Stimulated activated naive CD8-positive, alpha-beta T cell treated with anti-CD3 and anti-CD28 coated beads, Interleukin-15, amount 100 ng/mL, for 72 hours (primary cell): ENCODE data around the gene GRK7.
"Not testable (repeated sequence)": the region's sequence is repeated elsewhere in the genome, so short reads cannot be mapped to it uniquely, and the experiment has no call there.

Experiments used
- ATAC-seq: fragments of 150-1000 bp; cut with Tn5 transposase; 2 replicates; pipeline ENCODE4 v1.10.0; 2021; ENCODE audit warnings: mild to moderate bottlenecking, moderate library complexity
- DNase-seq, 2 donors: peaks; one replicate each; pipeline ENCODE4 v3.0.0; 2021 to 2022
- H3K27ac Mint-ChIP-seq, 2 donors: one replicate each; pipeline ENCODE4 v1.8.0; 2022; ENCODE audit warnings: mild to moderate bottlenecking in 2 of 2, mixed read lengths in 2 of 2, moderate library complexity in 2 of 2
- H3K27me3 Mint-ChIP-seq: one replicate; pipeline ENCODE4 v1.8.0; 2022; ENCODE audit warnings: mixed read lengths
- H3K4me1 Mint-ChIP-seq: one replicate; pipeline ENCODE4 v1.8.0; 2022; ENCODE audit warnings: mild to moderate bottlenecking, mixed read lengths
- H3K4me3 Mint-ChIP-seq, 2 donors: one replicate each; pipeline ENCODE4 v1.8.0; 2022; ENCODE audit warnings: mild to moderate bottlenecking in 2 of 2, mixed read lengths in 2 of 2, moderate library complexity in 1 of 2
- H3K9me3 Mint-ChIP-seq, 2 donors: one replicate each; pipeline ENCODE4 v1.8.0; 2022; ENCODE audit warnings: mixed read lengths in 2 of 2

Gene GRK7

DNA sequence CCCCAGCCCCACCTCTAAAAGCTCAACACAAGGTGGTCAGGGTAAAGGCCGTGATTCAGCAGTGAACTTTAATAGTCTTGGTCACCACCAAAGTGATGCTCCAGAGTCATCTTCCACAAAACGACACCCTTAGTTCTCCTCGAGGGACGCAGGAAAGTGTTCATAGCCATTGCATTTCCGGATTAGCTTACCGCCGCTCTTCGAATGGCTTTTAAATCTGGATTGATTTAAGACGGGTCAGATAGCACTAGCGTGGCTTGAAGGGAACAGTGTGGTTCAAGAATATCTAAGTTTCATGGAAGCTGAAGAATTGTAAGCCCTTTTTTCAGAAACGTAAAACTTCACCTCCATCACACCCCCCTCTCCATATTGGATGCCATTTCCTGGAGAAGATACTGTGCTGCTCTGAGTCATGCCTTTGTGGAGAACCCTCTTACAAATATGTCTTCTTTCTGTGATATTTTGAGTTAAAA is 24.3 kb upstream of the GRK7 start:
- Mint-ChIP-seq H3K27ac (peak overlapping the region; percentile 100), H3K4me3 (peak overlapping the region; percentile 98 to 100), H3K9me3 (no peaks in the 10 kb centered on the region), H3K4me1 (peaks cover 41% of the 10 kb centered on the region), H3K27me3 (no peaks in the 10 kb centered on the region)
- DNase-seq (no peak), ATAC-seq (no peak)

- no peaks in the 10 kb centered on the region for H3K9me3 Mint-ChIP-seq
- H3K27me3 Mint-ChIP-seq = no peaks in the 10 kb centered on the region
- DNase-seq (no peak), ATAC-seq (no peak)
- H3K27ac Mint-ChIP-seq = peak overlapping the region; percentile 40 to 100
- peaks cover 49% of the 10 kb centered on the region for H3K4me1 Mint-ChIP-seq
- H3K4me3 Mint-ChIP-seq = peak overlapping the region; percentile 98 to 100
These were observed 23.5 kb upstream of the GRK7 start for GRCh38 chr3:141739731-141740130.

DNA sequence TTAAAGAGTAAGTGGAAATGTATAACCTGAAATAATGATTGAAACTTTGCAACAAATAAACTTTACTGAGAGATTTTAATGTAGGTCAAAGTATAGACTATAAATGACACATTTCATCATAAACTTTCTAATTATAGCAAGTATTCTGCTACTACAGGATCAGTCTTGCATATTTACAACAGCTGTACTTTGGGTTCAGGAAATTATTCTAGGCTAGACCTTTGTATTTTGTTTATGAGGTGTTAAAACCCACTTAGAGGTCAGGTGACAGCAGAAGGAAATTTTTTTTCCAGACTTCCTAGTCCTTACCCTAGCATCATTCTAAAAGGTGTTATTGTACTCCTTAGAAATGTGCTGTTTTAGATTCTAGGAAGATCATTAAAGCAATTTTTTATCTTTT is 22.9 kb upstream of the GRK7 start:
- H3K27me3 Mint-ChIP-seq = no peaks in the 10 kb centered on the region
- no peak for ATAC-seq
- H3K27ac Mint-ChIP-seq = no peak overlapping the region
- peak overlapping the region; percentile 98 to 100 for H3K4me3 Mint-ChIP-seq
- peaks cover 51% of the 10 kb centered on the region for H3K4me1 Mint-ChIP-seq
- H3K9me3 Mint-ChIP-seq = no peaks in the 10 kb centered on the region
- no peak for DNase-seq

- Mint-ChIP-seq H3K27me3 (no peaks in the 10 kb centered on the region), H3K4me1 (peaks cover 55% of the 10 kb centered on the region), H3K9me3 (no peaks in the 10 kb centered on the region), H3K27ac (no peak overlapping the region), H3K4me3 (no peak overlapping the region)
- DNase-seq (no peak), ATAC-seq (no peak)
These were observed 19.9 kb upstream of the GRK7 start for GRCh38 chr3:141743305-141743704.

DNA sequence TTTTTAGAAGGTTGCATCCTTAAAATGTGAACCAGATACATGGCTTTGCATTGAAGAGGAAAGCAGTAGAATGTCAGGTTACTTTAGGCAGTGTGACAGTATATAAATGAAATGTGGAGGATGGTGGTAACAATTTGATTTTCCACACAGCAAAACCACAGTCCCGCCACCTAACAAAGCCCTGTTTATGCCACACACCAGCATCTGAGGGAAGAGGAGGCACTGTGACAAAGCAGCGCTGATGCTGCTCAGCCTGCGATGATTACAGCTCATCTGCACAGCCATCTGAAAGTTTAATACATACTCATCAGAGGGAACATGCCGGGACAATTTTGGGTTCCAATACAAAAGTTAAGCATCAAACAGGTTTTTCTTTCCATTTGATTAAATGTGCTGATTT is 16.2 kb upstream of the GRK7 start:
- H3K4me3 Mint-ChIP-seq = no peak overlapping the region
- H3K27ac Mint-ChIP-seq = peak overlapping the region in 1 of 2 donors; percentile 71
- DNase-seq (no peak), ATAC-seq (no peak)
- peaks cover 30% of the 10 kb centered on the region for H3K4me1 Mint-ChIP-seq
- H3K27me3 Mint-ChIP-seq = no peaks in the 10 kb centered on the region
- H3K9me3 Mint-ChIP-seq = no peaks in the 10 kb centered on the region

- H3K27me3 Mint-ChIP-seq = no peaks in the 10 kb centered on the region
- no peaks in the 10 kb centered on the region for H3K9me3 Mint-ChIP-seq
- ATAC-seq = no peak
- DNase-seq = no peak
- no peaks in the 10 kb centered on the region for H3K4me1 Mint-ChIP-seq
- no peak overlapping the region for H3K27ac Mint-ChIP-seq
- no peak overlapping the region for H3K4me3 Mint-ChIP-seq
These were observed 9.8 kb upstream of the GRK7 start for GRCh38 chr3:141753399-141753798.

GRCh38 chr3:141754032-141754431 is 9.2 kb upstream of the GRK7 start:
- H3K27me3 Mint-ChIP-seq = no peaks in the 10 kb centered on the region
- H3K4me3 Mint-ChIP-seq = no peak overlapping the region
- no peaks in the 10 kb centered on the region for H3K9me3 Mint-ChIP-seq
- no peak overlapping the region for H3K27ac Mint-ChIP-seq
- ATAC-seq (no peak), DNase-seq (no peak)
- H3K4me1 Mint-ChIP-seq = no peaks in the 10 kb centered on the region

DNA sequence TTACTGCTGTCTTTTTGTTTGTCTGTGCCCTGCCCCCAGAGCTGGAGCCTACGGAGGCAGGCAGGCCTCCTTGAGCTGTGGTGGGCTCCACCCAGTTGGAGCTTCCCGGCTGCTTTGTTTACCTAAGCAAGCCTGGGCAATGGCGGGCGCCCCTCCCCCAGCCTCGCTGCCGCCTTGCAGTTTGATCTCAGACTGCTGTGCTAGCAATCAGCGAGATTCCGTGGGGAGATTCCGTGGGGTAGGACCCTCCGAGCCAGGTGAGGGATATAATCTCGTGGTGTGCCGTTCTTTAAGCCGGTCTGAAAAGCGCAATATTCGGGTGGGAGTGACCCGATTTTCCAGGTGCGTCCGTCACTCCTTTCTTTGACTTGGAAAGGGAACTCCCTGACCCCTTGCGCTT is 656 bp upstream of the GRK7 start:
- H3K4me3 Mint-ChIP-seq, ATAC-seq, H3K27me3 Mint-ChIP-seq, DNase-seq, H3K4me1 Mint-ChIP-seq, H3K27ac Mint-ChIP-seq, H3K9me3 Mint-ChIP-seq: not testable (repeated sequence)

GRCh38 chr3:141764045-141764444 is 837 bp downstream of the GRK7 start:
- H3K27me3 Mint-ChIP-seq = no peaks in the 10 kb centered on the region
- no peak overlapping the region for H3K4me3 Mint-ChIP-seq
- H3K27ac Mint-ChIP-seq = no peak overlapping the region
- no peaks in the 10 kb centered on the region for H3K4me1 Mint-ChIP-seq
- ATAC-seq = no peak
- H3K9me3 Mint-ChIP-seq = no peaks in the 10 kb centered on the region
- no peak for DNase-seq

GRCh38 chr3:141764465-141764864 is 1.3 kb downstream of the GRK7 start:
- Mint-ChIP-seq H3K9me3 (no peaks in the 10 kb centered on the region), H3K4me3 (no peak overlapping the region), H3K27ac (no peak overlapping the region), H3K4me1 (no peaks in the 10 kb centered on the region), H3K27me3 (no peaks in the 10 kb centered on the region)
- no peak for DNase-seq
- no peak for ATAC-seq

DNA sequence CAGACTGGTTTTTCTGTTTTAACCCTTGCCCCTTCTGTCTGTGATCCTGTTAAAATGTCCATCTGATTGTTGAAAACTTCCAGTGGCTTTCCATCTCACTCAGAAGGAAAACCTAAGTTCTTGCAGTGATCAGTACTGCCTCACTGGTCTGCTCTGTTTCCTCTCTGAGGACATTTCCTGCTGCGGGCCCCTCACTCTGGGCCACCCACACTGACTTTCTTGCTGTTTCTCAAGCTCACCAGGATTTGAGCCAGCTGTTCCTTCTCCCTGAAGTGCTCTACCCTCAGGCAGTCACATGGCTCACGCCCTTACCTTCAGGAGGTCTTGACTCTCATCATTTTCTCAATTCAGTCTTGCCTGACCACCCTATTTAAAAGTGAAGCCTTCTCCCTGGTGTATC is 1.8 kb downstream of the GRK7 start:
- DNase-seq (no peak), ATAC-seq (no peak)
- H3K27me3 Mint-ChIP-seq = no peaks in the 10 kb centered on the region
- H3K4me1 Mint-ChIP-seq = no peaks in the 10 kb centered on the region
- no peak overlapping the region for H3K27ac Mint-ChIP-seq
- no peaks in the 10 kb centered on the region for H3K9me3 Mint-ChIP-seq
- H3K4me3 Mint-ChIP-seq = no peak overlapping the region

DNA sequence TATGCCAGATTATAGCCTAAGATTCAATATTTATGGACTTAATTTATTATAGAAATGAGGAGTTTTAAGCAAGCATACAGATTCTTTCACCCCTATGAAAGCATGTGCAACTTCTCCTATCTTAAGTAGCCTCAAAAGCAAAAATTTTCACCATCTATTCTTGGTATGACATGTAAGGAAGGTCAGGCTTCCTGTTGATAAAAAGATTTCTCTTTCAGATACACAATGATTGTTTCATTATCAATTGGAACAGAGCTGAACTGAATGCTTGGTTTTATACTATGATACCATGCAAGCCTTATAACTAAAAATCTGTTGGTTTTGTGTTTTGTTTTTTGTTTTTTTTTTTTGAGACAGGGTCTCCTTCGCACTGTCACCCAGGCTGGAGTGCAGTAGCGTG is 3.9 kb downstream of the GRK7 start:
- H3K27me3 Mint-ChIP-seq = no peaks in the 10 kb centered on the region
- ATAC-seq (peak; percentile 49), DNase-seq (no peak)
- H3K27ac Mint-ChIP-seq = peak overlapping the region in 1 of 2 donors; percentile 78
- H3K4me1 Mint-ChIP-seq = no peaks in the 10 kb centered on the region
- no peak overlapping the region for H3K4me3 Mint-ChIP-seq
- H3K9me3 Mint-ChIP-seq = no peaks in the 10 kb centered on the region

DNA sequence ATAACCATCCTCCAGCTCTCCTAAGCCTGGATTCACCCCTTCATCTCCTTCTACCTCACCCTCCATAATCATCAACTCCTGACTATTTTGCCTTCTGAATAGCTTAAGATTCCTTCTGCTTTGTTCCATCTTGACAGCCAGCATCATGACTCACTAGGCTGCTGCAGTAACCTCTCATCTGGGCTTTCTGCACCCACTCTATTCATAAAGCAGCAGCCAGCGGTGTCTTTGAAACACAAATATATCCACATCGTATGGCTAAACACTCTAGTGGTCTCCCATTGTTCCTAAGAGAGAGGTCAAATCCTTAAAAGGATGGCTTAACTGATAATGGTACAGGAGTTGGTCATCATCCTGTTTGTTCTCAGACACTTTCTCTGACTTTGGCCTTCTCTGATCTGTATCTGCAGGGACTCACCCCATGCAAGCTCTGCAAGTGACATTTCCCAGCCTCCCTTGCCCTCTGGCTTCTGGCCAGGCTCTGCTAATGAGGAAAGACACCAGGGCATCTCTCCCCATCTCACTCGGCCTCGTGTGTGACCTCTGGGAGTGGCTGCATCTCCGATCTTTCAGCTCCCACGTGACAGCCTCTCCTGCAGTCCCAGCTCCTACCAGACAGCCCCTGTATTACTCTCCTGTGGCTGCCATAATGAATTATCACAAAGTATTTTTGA is 6.2 kb downstream of the GRK7 start:
- Mint-ChIP-seq H3K27me3 (no peaks in the 10 kb centered on the region), H3K4me3 (no peak overlapping the region), H3K27ac (no peak overlapping the region), H3K4me1 (no peaks in the 10 kb centered on the region), H3K9me3 (no peaks in the 10 kb centered on the region)
- DNase-seq (no peak), ATAC-seq (no peak)

DNA sequence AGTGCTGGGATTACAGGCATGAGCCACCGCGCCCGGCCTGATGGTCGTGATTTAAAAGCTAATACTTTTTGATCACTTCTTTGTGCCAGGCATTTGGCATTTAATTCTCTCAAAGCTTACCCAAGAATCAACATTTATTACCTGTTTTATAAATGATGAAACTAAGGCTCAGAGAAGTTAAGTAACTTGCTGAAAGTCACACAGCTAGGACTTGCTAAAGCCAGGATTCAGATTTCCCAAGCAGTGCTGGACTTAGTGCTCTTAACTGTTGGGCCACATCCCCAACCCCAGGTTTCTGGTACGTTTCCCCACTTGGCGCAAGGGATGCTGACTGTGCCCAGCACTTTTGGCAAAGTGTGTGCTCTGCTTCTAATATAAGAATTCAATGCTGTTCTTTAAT is 10.5 kb downstream of the GRK7 start:
- H3K27me3 Mint-ChIP-seq = no peaks in the 10 kb centered on the region
- no peak for ATAC-seq
- no peak overlapping the region for H3K27ac Mint-ChIP-seq
- H3K4me3 Mint-ChIP-seq = no peak overlapping the region
- H3K9me3 Mint-ChIP-seq = no peaks in the 10 kb centered on the region
- H3K4me1 Mint-ChIP-seq = no peaks in the 10 kb centered on the region
- no peak for DNase-seq

DNA sequence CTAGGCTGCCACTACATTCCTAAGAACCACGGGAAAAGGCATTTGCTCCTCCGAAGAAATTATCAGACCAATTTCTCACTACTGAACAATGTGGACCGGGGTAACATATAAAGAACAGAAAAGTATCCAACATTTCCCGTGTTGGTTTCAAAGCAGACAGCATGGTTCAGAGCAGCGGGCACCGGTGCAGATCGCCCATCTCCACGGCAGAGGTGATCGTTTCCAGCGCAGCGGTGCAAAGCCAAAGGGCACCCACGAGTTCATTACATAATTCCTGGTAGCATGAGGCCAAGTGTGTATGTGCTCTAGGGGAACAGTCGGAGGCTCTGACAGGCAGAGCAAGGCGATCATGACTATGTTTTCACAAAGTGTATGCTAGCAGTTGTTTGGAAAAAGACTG is 13.2 kb downstream of the GRK7 start:
- no peak for DNase-seq
- no peaks in the 10 kb centered on the region for H3K4me1 Mint-ChIP-seq
- no peak overlapping the region for H3K27ac Mint-ChIP-seq
- no peak for ATAC-seq
- no peaks in the 10 kb centered on the region for H3K27me3 Mint-ChIP-seq
- no peaks in the 10 kb centered on the region for H3K9me3 Mint-ChIP-seq
- H3K4me3 Mint-ChIP-seq = no peak overlapping the region

DNA sequence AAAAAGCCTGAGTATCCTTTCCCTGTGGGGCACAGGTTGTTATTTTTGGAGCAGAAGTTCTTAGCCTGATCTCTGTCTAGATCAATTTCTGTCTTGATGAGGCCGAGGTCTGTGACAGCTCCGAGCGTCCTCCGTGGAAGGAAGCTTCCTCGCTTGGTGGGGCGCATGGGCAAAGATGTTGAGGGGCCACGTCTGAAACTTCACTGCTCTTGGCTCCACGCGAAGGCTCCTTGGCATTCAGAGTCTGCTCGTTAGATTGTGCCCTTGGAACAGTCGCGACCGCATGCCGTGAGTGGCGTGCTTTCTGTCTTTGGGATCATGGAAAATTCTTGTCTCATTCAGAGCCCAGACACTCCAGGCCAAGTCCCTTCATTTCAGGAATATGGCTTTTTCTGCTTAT is 13.7 kb downstream of the GRK7 start:
- no peak overlapping the region for H3K27ac Mint-ChIP-seq
- no peaks in the 10 kb centered on the region for H3K27me3 Mint-ChIP-seq
- no peaks in the 10 kb centered on the region for H3K4me1 Mint-ChIP-seq
- no peak overlapping the region for H3K4me3 Mint-ChIP-seq
- ATAC-seq (no peak), DNase-seq (no peak)
- no peaks in the 10 kb centered on the region for H3K9me3 Mint-ChIP-seq
